ENCODE results near the gene PDE4D. TPM values are rescaled to one million over a fixed set of nuclear protein-coding genes. Genes with fewer than 3 reads are reported as not detected.

Gene PDE4D
- total and polyA plus RNA-seq, 3 donors from 2014 or later: 7.8 to 13.9 (median 8.7) TPM

DNA sequence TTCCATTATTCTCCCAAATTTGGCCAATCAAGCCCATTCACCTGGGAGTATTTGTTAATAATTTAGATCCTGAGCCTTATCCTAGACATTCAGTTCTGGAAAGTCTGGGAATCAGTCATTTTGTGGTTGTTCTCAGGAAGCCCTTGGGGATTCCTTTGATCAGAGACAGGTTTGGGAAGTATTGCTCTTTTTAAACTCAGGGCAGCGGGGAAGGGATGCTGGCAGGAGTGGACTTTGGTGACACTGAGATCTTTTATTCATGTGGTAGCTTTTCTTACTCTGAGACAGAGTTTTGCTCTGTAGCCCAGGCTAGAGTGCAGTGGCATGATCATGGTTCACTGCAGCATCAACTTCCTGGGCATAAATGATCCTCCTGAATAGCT is 723.8 kb downstream of the PDE4D start:
- DNase-seq: no peak
- no peak overlapping the region for H3K4me3 ChIP-seq
- WGBS, 2 donors: 94 to 100% methylated on average over 1 of the region's 1 CpG
- no peaks in the 10 kb centered on the region for H3K4me1 ChIP-seq
- intact Hi-C loops (cut with DNase I; ENCODE audit: low total_unique reads): no loop called here
- no peak overlapping the region for H3K27ac ChIP-seq
- TF ChIP-seq CTCF (IDR thresholded peaks at IDR 0.05) (no peak), POLR2A (IDR thresholded peaks at IDR 0.05) (no peak)
- no peaks in the 10 kb centered on the region for H3K36me3 ChIP-seq (ENCODE audit: low read depth, missing control alignments)
- H3K9me3 ChIP-seq: no peaks in the 10 kb centered on the region
- H3K27me3 ChIP-seq: no peaks in the 10 kb centered on the region

DNA sequence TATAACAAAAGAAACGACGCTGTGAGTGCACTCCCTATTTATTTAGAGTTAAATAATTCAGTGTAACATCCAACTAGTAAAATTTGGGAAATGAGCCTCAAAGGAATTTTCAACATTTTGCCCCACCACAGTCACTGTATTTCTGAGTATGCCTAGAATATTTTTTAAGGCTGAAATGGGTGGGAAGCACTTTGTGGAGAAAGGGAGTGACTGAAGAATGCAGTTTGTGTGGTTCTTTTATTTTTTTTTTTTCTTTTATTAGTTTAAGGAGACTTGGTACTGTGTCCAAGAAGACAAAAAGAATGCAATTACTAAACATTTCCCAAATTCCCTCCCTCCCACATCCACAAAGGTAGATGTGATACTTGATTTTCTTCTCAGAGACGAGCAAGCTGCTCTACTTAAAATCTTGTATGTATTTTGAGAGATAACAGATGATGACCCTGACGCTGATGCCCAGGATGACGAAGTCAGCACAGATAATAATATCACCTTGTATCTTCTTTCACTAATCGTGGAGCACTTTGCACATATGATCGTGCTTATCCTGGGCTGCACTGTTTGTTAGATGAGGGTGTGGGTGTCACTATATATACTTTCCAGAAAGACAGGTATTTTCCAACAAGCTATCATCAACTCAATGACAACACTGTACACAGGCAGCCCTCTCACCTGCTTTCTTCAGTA is 724.3 kb downstream of the PDE4D start:
- Histone ChIP-seq H3K36me3 (ENCODE audit: low read depth, missing control alignments) (no peaks in the 10 kb centered on the region), H3K9me3 (no peaks in the 10 kb centered on the region), H3K27ac (no peak overlapping the region), H3K4me1 (no peaks in the 10 kb centered on the region), H3K4me3 (no peak overlapping the region), H3K27me3 (no peaks in the 10 kb centered on the region)
- 51 to 58% methylated on average over 7 of the region's 7 CpGs for WGBS, 2 donors
- intact Hi-C loops (cut with DNase I; ENCODE audit: low total_unique reads): no loop called here
- TF ChIP-seq CTCF (IDR thresholded peaks at IDR 0.05) (no peak), POLR2A (IDR thresholded peaks at IDR 0.05) (no peak)
- DNase-seq: no peak

DNA sequence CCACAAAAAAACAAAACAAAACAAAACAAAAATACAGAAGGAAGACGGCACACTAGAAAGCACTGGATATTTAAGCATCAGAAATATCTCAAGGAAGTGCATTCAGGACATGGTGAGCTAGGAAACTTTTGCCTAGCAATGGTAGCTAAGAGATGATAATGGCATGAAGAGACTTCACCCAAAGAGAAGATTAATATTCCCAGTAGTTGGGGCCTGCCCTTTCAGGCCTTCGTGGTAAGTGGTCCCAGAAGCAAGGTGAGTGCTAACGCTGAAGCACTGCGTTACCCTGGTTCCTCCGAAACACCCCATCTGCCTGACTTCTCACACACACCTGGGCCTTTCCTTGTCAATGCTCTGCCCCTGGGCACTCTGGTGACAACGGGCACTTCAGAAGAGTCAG is 725.5 kb downstream of the PDE4D start:
- no peaks in the 10 kb centered on the region for H3K4me1 ChIP-seq
- H3K4me3 ChIP-seq: no peak overlapping the region
- H3K27me3 ChIP-seq: no peaks in the 10 kb centered on the region
- no peaks in the 10 kb centered on the region for H3K36me3 ChIP-seq (ENCODE audit: low read depth, missing control alignments)
- intact Hi-C loops (cut with DNase I; ENCODE audit: low total_unique reads): no loop called here
- no peaks in the 10 kb centered on the region for H3K9me3 ChIP-seq
- no peak overlapping the region for H3K27ac ChIP-seq
- TF ChIP-seq CTCF (IDR thresholded peaks at IDR 0.05) (no peak), POLR2A (IDR thresholded peaks at IDR 0.05) (no peak)
- DNase-seq: no peak
- 90 to 93% methylated on average over 6 of the region's 6 CpGs for WGBS, 2 donors

DNA sequence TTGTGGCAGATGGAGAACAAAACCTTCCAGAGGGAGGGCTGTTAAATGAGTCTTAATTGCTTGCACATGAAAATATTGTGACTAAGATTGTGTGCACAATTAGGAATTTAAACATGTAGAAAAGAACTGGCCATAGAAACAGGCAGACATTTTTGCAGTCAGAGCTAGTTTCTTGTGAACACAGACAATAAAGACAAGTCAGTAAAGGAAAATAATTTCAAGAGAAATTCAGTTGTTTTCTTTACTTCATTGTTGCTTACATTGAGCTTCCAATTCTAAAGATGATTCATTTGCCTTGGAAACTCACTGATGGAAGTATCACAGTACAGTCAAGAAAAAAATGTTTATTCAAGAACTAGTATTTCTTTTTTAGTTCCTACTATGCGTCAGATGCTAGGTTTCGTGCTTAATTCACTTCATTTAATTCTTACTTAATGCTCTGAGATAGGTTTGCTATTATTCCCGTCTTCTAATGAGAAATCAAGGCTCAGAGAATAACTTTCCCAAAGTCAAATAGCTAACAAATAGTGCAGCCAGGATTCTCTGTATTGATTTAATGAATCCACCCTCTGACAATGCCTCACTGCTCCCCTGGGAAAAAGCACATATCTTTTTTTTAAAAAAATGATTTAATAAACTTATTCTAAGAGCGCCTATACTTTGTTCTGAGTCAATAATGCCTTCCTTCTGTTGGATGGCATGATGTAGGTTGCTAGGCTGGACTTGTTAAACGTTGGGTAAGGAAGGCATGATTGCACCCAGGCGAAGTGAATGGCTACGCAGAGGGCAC is 729.3 kb downstream of the PDE4D start:
- TF ChIP-seq CTCF (IDR thresholded peaks at IDR 0.05) (no peak), POLR2A (IDR thresholded peaks at IDR 0.05) (no peak)
- intact Hi-C loops (cut with DNase I; ENCODE audit: low total_unique reads): no loop called here
- DNase-seq: no peak

More for the DNA sequence above, 729.3 kb downstream of the PDE4D start:
- no peak overlapping the region for H3K27ac ChIP-seq
- no peaks in the 10 kb centered on the region for H3K9me3 ChIP-seq
- H3K36me3 ChIP-seq (ENCODE audit: low read depth, missing control alignments): no peaks in the 10 kb centered on the region
- H3K4me3 ChIP-seq: no peak overlapping the region
- WGBS, 2 donors: 82% methylated on average over 7 of the region's 7 CpGs
- H3K27me3 ChIP-seq: no peaks in the 10 kb centered on the region
- H3K4me1 ChIP-seq: no peaks in the 10 kb centered on the region
